ENCODE results near the gene GLYR1. TPM values are rescaled to one million over a fixed set of nuclear protein-coding genes. Genes with fewer than 3 reads are reported as not detected.

GLYR1 gene
- polyA plus RNA-seq, 1 experiment = 46.3 TPM

DNA sequence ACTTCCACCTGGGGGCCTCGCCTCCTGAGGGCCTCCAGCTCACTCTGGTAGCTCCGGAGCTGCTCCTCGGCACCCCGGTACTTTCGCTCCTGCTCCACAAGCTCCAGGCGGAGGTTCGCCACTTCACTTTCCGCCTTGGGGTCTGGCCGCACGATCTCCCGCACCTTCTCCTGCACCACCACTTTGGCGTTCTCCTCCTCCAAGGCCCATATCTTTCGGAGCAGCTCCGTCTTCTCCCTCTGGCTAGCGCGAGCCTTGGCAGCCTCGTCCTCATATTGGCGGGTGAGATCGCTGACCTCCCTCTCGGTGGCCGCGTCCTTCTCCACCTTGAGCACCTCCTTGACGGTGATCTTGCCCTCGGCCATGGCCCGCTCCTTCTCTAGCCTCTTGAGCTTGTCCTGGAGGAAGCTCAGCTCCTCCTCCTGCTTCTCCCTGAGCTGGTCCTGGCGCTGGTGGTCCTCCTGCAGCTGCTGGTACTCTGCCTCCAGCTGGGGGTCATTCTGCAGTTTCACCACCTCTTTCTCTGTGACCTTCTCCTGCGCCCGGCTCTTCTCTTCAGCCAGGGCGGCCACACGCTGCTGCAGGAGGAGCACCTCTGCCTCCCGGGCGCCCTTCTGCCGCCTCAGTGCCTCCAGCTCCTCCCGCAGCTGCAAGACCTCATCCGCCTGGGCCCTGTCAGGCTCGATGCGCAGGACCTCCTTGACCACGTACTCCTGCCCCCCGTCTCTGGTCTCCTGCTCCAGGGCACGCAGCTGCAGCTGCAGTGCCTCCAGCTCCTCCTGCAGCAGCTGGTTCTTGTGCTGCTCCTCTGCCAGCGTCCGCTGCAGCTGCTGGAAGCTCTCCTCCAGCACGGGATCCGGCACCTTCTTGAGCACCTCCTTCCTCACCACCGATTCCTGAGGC is 38.1 kb upstream of the GLYR1 start:
- no peak overlapping the region for H3K4me3 ChIP-seq (ENCODE audit: low read depth, low read length)
- no peaks in the 10 kb centered on the region for H3K27me3 ChIP-seq (ENCODE audit: control insufficient read depth, insufficient read depth, low read length)
- H3K27ac ChIP-seq (ENCODE audit: low read depth, low read length) = no peak overlapping the region
- POLR2A ChIA-PET = no interaction called here
- peaks cover 11% of the 10 kb centered on the region; the same call in 1 of the 2 replicates for H3K9me3 ChIP-seq (ENCODE audit: control insufficient read depth, insufficient read depth, low read length)
- TF ChIP-seq CTCF (IDR thresholded peaks at IDR 0.05; ENCODE audit: low read depth, low read length) = no peak
- CTCF ChIA-PET = interaction anchor here (1.3 to 1.7 kb wide), 2 partner anchors 70 to 71 kb away, joined by 4 to 9 read pairs; no protein-coding TSS in a partner anchor
- DNase-seq (ENCODE audit: low read depth, low spot score) = no peak

DNA sequence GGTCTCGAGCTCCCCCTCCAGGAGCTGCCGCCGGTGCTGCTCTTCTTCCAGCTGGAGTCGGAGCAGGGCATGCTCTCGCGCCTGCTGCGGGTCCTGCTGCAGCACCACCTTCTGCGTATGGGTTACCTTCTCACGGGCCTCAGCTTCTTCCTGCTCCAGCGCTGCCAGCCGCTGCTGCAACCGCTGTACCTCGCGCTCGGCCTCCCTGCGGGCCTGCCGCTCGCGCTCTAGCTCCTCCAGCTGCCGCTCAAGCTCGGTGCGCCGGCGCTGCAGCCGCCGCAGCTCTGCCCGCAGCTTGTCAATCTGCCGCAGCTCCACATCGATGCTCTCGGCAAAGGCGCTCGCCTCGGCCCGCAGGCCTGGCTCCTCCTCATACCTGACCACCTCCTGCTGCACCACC is 37.1 kb upstream of the GLYR1 start:
- Histone ChIP-seq H3K4me3 (ENCODE audit: low read depth, low read length) (no peak overlapping the region), H3K9me3 (ENCODE audit: control insufficient read depth, insufficient read depth, low read length) (peaks cover 11% of the 10 kb centered on the region; the same call in 1 of the 2 replicates), H3K27me3 (ENCODE audit: control insufficient read depth, insufficient read depth, low read length) (no peaks in the 10 kb centered on the region), H3K27ac (ENCODE audit: low read depth, low read length) (no peak overlapping the region)
- CTCF ChIA-PET = interaction anchor here (1.7 kb wide), 1 partner anchor 72 kb away, joined by 9 read pairs; no protein-coding TSS in a partner anchor
- no peak for TF ChIP-seq CTCF (IDR thresholded peaks at IDR 0.05; ENCODE audit: low read depth, low read length)
- POLR2A ChIA-PET = interaction anchor here (1.0 kb wide), 1 partner anchor 18 kb away, joined by 4 read pairs; no protein-coding TSS in a partner anchor
- DNase-seq (ENCODE audit: low read depth, low spot score) = no peak

- Histone ChIP-seq H3K9me3 (ENCODE audit: control insufficient read depth, insufficient read depth, low read length) (peaks cover 11% of the 10 kb centered on the region; the same call in 1 of the 2 replicates), H3K4me3 (ENCODE audit: low read depth, low read length) (no peak overlapping the region), H3K27ac (ENCODE audit: low read depth, low read length) (no peak overlapping the region), H3K27me3 (ENCODE audit: control insufficient read depth, insufficient read depth, low read length) (no peaks in the 10 kb centered on the region)
- DNase-seq (ENCODE audit: low read depth, low spot score) = no peak
- TF ChIP-seq CTCF (IDR thresholded peaks at IDR 0.05; ENCODE audit: low read depth, low read length) = no peak
- POLR2A ChIA-PET = interaction anchor here (1.0 kb wide), 1 partner anchor 17 kb away, joined by 4 read pairs; no protein-coding TSS in a partner anchor
- CTCF ChIA-PET = interaction anchor here (1.7 kb wide), 1 partner anchor 73 kb away, joined by 9 read pairs; no protein-coding TSS in a partner anchor
These were observed 36.4 kb upstream of the GLYR1 start for GRCh38 chr16:4883501-4883900.

DNA sequence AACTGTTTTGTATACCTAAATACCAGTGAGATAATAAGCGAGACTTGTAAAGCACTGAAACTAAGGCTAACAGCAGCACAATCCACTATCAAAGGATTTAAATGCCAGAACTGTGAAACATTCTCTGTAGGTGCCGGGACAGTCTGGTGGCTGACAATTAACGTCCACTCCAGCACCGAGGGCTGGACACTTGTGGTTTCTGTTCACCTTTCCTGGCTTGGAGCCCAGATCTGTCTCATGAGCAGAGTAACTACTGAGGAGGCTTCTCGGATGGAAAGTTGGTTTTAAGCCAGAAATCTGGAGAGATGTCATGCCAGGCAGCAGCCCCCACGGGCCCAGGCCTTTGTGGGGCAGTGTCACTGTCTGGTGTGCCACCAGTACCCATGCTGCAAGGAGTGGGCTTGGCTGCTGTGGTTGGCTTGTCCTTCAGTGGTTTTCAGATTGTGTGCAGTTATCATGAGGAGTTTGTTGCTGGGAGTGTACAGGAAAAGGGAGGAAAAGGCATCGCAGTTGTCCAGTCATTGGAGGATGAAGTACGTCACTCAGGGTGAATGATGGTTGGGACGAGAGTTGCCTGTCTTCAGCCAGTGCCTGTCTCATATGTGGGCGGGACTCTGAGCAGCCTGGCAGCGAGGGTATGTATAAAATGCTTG is 35.7 kb upstream of the GLYR1 start:
- H3K27ac ChIP-seq (ENCODE audit: low read depth, low read length) = no peak overlapping the region
- ChIA-PET CTCF (interaction anchor here (2.6 kb wide), 1 partner anchor 73 kb away, joined by 13 read pairs; no protein-coding TSS in a partner anchor), POLR2A (no interaction called here)
- no peaks in the 10 kb centered on the region for H3K27me3 ChIP-seq (ENCODE audit: control insufficient read depth, insufficient read depth, low read length)
- no peak for TF ChIP-seq CTCF (IDR thresholded peaks at IDR 0.05; ENCODE audit: low read depth, low read length)
- no peak for DNase-seq (ENCODE audit: low read depth, low spot score)
- no peak overlapping the region for H3K4me3 ChIP-seq (ENCODE audit: low read depth, low read length)
- peaks cover 11% of the 10 kb centered on the region; the same call in 1 of the 2 replicates for H3K9me3 ChIP-seq (ENCODE audit: control insufficient read depth, insufficient read depth, low read length)

All from AG04450 (cell line).